BJ (cell line): ENCODE data around the gene LLGL2. TPM values are rescaled to one million over a fixed set of nuclear protein-coding genes. Genes with fewer than 3 reads are reported as not detected.

Experiments used
- CTCF ChIA-PET: fragments of 350-600 bp; formaldehyde crosslinking; extraction: SDS; loops from one replicate; lab custom pipeline; 2021; ENCODE audit warnings: antibody characterized with exemption, inconsistent platforms; lab: Yijun Ruan, JAX
- POLR2A ChIA-PET: fragments of 300-600 bp; sonication (Branson Sonifier 250); formaldehyde crosslinking; extraction: SDS; loops from one replicate; lab custom pipeline; 2021; ENCODE audit warnings: antibody characterized with exemption; lab: Charles Lee
- DNase-seq: peaks from one replicate; pipeline ENCODE4 v3.0.0-alpha.2; 2011; ENCODE audit warnings: low read depth
- H3K27me3 ChIP-seq: 2 replicates; pipeline ENCODE4 v1.6.0; 2011; ENCODE audit warnings: low read length; ENCODE audit not compliant: control insufficient read depth, insufficient read depth
- H3K36me3 ChIP-seq: 2 replicates; pipeline ENCODE4 v1.5.1; 2011; ENCODE audit warnings: low read length; ENCODE audit not compliant: control insufficient read depth, insufficient read depth
- H3K4me3 ChIP-seq: 2 replicates; pipeline ENCODE4 v1.5.1; 2011; ENCODE audit warnings: low read depth, mild to moderate bottlenecking, control low read depth, low read length
- CTCF ChIP-seq: IDR thresholded peaks from 2 replicates; pipeline ENCODE4 v1.5.1; 2011; ENCODE audit warnings: low read depth, mild to moderate bottlenecking, control low read depth, inconsistent platforms, low read length, moderate library complexity; ENCODE audit not compliant: insufficient read depth
- polyA plus RNA-seq: library from polyadenylated mRNA; depleted of rRNA; stranded (reverse); fragments of >200 nt; gene quantifications from 2 replicates; pipeline ENCODE4 v1.2.3, GENCODE V29; 2011

Gene LLGL2
- polyA plus RNA-seq, 1 experiment: 1.6 TPM

GRCh38 chr17:75563063-75563758, 37.7 kb downstream of the LLGL2 start:
- Histone ChIP-seq H3K36me3 (no peaks in the 10 kb centered on the region), H3K27me3 (peaks cover 3% of the 10 kb centered on the region; the same call in 1 of the 2 replicates), H3K4me3 (no peak overlapping the region)
- POLR2A ChIA-PET: no interaction called here
- TF ChIP-seq CTCF: no peak
- CTCF ChIA-PET: interaction anchor here (0.5 kb wide), 1 partner anchor 140 kb away, joined by 6 read pairs; no protein-coding TSS in a partner anchor
- DNase-seq: no peak

GRCh38 chr17:75564195-75564594, 38.7 kb downstream of the LLGL2 start:
- ChIA-PET CTCF (interaction anchor here (1.2 kb wide), 1 partner anchor 25 kb away, joined by 5 read pairs; no protein-coding TSS in a partner anchor), POLR2A (no interaction called here)
- Histone ChIP-seq H3K4me3 (no peak overlapping the region), H3K27me3 (peaks cover 4% of the 10 kb centered on the region; the same call in 1 of the 2 replicates), H3K36me3 (no peaks in the 10 kb centered on the region)
- DNase-seq: no peak
- no peak for TF ChIP-seq CTCF

DNA sequence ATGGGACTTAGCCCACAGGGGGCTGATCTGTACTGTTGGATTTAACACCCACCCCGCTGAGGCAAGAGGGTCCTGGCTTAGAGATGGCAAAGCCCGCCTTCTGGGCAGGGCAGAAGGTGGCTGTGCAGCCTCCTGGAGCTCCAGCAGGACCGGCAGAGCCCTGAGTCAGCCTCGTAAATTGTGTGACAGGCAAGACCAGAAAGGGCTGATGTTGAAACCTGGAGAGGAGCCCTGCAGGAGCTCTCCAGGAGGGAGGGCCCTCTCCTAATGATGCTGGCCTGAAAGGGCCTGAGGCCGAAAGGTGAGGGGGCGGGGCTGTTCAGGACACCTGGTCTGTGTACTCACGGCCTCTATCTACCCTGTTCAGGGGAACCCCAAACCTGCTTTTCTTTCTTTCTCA, 39.6 kb downstream of the LLGL2 start:
- POLR2A ChIA-PET: no interaction called here

DNA sequence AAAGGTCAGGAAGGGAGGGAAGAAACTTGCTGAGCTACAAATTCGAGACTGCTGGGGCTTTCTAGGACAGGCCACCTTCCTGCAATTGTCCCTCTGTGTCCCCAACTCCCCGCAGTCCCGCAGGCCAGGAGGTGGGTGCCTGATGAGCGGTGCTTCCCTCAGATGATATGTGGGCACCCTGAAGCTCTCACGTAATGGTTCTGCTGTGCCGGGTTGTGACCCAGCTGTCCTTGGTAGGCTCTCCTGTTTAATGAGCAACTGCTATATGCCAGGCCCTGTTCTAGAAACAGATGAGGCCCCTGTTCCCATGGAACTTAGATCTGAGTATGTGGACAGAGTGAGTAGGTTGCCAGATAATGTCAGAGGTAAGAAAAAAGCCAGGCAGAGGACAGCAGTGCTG, 40.1 kb downstream of the LLGL2 start:
- Histone ChIP-seq H3K36me3 (no peaks in the 10 kb centered on the region), H3K27me3 (peaks cover 4% of the 10 kb centered on the region; the same call in 1 of the 2 replicates), H3K4me3 (no peak overlapping the region)
- CTCF ChIA-PET: interaction anchor here (0.8 to 1.6 kb wide), 6 partner anchors 13 to 187 kb away, joined by 3 to 5 read pairs (median 4); partner anchors contain the start of gene SMIM5
- TF ChIP-seq CTCF: no peak
- POLR2A ChIA-PET: no interaction called here
- no peak for DNase-seq

More for the DNA sequence above, 39.6 kb downstream of the LLGL2 start:
- no peaks in the 10 kb centered on the region for H3K36me3 ChIP-seq
- H3K27me3 ChIP-seq: peaks cover 4% of the 10 kb centered on the region; the same call in 1 of the 2 replicates
- no peak for TF ChIP-seq CTCF
- CTCF ChIA-PET: interaction anchor here (0.8 to 1.6 kb wide), 5 partner anchors 14 to 188 kb away, joined by 3 to 5 read pairs (median 4); partner anchors contain the start of gene SMIM5
- no peak overlapping the region for H3K4me3 ChIP-seq
- peak; percentile 18 for DNase-seq

- ChIA-PET CTCF (interaction anchor here (1.4 kb wide), 1 partner anchor 23 kb away, joined by 3 read pairs; no protein-coding TSS in a partner anchor), POLR2A (no interaction called here)
- TF ChIP-seq CTCF: no peak
- no peak overlapping the region for H3K4me3 ChIP-seq
- DNase-seq: no peak
- peaks cover 4% of the 10 kb centered on the region; the same call in 1 of the 2 replicates for H3K27me3 ChIP-seq
- no peaks in the 10 kb centered on the region for H3K36me3 ChIP-seq
Observed at GRCh38 chr17:75566416-75566815, 40.9 kb downstream of the LLGL2 start.
